Effector CD4-positive, alpha-beta T cell (primary cell): Measurements from ENCODE around the gene ZMYM5.
A peak's percentile ranks its signal among the peaks of the same experiment; 100 is the strongest.
"Not testable (repeated sequence)": the region's sequence is repeated elsewhere in the genome, so short reads cannot be mapped to it uniquely, and the experiment has no call there.

Experiments used
- DNase-seq: peaks from one replicate; pipeline ENCODE4 v3.0.0-alpha.2; 2020

ZMYM5 gene

DNA sequence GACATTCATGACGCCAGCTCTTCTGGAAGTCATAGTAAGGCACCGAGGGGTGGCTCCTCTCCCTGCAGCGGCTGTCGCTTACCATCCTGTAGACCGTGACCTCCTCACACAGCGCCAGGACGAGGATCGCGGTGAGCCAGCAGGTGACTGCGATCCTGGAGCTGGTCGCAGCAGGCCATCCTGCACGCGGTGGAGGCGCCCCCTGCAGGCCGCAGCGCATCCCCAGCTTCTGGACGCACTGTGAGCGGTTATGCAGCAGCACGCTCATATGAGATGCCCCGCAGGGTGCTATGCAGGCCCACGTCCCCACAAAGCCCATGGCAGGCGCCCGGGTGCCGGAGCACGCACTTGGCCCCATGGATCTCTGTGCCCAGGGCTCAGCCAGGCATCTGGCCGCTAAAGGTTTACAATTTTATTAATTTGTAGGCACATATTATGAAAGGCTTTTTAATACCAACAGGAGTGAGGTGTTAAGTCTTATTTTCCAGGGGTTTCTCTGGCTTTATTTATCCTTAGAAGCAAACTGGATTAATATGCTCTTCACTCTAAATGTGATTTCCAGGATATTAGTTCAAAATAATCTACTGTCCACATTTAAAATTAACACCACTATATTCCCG lies 45.1 kb downstream of the ZMYM5 start:
- DNase-seq = peak; percentile 4

DNA sequence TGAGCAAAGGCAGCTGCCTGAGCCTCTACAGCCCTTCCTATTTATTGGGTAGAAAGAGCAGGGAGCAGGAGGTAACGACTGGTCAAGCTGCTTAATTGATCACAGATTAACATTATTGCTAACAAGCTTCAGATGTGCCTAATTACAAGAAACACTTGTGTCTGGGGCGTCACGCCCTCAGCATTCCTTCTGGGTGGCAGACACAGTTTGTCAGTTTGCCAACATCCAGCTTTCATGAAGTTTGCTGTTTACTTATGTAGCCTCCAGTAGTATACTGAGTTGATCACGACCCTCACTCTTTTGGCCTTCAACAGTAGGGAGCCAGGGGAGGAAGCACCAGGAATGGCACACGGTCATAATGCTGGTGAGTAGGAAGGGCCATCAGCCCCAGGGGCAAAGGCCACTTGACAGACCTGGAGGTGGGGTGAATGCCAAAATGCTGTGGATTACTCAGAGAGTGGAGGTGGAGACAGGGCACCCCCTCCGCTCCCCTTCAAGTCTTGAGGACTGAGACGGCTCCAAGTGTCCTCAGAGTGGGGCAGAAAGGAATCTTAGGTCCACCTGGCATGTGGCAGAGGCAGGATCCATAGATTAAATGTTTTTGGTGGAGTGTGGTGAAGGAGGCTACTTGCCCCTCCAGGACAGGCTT lies 45.8 kb downstream of the ZMYM5 start:
- DNase-seq = no peak

DNA sequence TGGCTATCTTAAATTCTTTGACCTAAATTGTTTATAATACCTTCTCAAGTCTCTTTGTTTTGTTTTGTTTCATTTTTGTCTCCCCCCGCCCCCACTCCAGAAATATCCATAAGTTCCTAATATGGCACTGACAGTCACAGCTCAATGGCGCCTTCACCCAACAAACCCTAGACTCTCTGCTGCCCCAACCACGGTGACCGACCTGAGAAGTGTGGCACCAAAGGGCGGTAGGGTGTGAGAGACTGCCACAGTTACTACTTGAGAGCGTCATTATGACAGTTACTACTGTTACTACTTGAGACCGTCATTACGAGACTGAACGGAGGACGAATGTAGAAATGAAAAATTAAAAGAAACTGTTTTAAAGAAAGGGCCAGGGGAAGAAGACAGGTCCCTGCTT lies 46.3 kb downstream of the ZMYM5 start:
- no peak for DNase-seq

DNA sequence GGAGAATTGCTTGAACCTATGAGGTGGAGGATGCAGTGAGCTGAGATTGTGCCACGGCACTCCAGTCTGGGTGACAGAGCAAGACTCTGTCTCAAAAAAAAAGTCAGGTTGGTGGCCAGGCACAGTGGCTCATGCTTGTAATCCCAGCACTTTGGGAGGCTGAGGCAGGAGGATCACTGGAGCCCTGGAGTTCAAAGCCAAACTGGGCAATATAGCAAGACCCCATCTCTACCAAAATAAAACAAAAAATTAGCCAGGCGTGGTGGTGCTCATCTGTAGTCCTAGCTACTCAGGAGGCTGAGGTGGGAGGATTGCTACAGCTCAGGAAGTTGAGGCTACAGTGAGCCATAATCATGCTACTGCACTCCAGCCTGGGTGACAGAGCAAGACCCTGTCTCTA lies 47.6 kb downstream of the ZMYM5 start:
- not testable (repeated sequence) for DNase-seq

DNA sequence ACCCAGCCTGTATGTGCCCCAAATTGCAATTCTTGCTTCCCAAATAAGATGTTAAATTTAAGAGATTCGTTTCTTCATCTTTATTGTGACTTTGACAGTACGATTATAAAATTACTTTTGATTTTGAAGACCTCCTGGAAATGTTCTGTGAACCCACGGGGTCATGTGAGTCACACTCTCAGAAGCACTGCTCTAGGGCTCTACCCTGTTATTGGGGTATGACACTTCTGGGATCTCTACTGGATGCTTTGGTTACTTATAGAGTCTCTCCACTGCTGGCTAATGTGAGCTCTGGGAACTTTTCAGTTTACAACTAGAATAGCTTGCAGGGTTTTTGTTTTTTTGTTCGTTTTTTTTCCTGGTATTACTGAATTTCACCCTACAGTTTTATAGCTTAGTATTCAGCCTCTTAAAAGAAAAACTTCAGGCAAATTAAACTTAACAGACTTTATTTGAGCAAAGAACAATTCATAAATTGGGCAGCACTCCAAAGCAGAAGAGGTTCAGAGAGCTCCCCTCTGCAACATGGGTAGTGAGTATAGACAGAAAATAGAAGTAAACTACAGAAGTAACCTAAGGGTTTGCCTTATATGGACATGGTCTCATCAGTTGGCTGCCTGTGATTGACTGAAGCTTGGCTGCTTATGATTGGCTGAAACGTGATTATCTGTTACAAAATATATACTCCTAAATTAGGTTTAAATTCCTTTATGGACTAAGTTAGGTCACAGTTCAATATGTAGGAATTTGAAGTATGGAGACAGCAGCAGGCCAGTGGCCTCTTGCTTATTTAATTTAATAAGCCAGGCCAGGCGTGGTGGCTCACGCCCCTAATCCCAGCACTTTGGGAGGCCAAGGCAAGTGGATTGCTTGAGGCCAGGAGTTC lies 52.2 kb downstream of the ZMYM5 start:
- no peak for DNase-seq

DNA sequence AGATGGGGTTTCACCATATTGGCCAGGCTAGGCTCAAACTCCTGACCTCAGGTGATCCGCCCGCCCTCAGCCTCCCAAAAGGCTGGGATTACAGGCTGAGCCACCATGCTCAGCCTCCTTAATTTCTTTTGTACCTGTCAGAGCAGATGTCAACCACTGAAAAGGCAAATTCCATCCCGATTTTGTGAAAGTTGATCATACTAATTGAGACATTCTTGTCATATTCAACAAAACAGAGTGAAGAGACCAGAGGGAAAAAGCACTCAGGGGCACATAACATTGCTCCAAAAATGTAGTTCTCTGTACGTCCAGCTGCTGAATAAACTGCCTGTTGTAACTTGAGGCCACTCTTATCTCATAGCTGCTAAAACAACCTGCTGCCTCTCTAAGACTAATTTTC lies 53.3 kb downstream of the ZMYM5 start:
- DNase-seq = no peak

DNA sequence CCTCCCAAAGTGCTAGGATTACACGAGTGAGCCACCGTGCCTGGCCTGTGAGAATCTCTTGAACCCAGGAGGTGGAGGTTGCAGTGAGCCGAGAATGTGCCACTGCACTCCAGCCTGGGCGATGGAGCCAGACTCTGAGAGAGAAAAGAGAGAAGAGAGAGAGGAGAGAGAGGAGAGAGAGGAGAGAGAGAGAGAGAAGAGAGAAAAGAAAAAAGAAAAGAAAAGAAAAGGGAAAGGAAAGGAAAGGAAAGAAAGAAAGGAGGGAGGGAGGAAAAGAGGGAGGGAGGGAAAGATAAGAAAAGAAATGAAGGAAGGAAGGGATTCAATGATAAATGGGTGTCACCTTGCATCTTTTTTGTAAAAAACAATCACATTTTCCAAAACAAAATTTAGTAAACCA lies 57.7 kb downstream of the ZMYM5 start:
- no peak for DNase-seq

DNA sequence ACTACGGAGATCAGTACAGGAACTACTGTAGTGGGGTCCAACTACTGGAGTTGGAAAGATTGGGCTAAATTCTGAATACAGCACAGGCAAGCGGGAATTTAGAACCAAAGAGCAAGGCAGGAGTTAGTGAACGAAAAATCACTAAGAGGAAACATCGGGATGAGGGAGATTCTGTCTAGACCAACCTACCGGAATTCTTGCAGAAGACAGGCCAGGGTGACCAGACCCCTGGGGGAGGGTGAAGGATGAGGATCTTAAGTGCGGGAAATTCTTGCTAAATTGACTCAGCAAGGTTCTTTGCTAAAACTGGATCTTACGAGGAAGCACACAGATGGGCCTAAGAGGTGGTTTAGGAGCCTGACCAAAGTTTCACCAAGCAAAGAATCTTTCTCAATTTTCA lies 67.5 kb downstream of the ZMYM5 start:
- no peak for DNase-seq

DNA sequence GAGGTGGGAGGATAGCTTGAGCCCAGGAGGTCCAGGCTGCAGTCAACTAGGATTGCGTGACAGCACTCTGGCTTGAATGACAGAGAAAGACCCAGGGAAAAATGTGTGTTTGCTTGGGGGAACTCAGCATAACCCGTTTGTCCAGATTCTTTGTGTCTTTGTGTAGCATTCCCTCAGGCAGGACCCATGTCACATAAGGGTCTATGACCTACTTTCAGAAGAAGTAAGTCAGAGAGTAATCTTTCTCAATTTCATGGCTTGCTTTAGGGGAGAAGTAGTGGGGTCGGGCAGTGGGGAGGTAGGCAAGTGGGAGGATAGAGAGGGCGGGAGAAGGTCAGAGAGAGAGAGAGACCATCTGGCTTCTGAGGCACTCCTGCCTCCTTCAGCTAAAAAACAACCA lies 68.8 kb downstream of the ZMYM5 start:
- DNase-seq = no peak

DNA sequence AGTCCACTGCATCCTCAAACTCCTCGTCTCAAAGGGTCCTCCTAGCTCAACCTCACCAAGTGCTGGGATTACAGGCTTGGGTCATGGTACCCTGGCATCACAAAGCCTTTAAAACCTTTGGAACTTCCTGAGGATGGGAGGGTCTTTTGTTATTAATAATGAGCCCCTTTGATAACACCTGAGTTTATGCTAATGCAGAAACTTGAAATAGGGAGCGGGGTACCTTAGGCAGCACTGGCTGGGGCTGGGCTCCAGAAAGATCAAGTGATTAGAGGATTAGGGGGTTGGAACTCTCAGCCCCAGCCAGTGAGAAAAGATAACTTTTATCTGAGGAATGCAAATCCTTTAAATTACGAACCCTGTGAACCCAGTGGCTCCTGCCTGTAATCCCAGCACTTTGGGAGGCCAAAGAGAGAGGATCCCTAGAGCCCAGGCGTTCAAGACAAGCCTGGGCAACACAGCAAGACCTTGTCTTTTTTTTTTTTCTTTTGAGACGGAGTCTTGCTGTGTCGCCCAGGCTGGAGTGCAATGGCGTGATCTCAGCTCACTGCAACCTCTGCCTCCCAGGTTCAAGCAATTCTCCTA lies 71.4 kb downstream of the ZMYM5 start:
- no peak for DNase-seq

DNA sequence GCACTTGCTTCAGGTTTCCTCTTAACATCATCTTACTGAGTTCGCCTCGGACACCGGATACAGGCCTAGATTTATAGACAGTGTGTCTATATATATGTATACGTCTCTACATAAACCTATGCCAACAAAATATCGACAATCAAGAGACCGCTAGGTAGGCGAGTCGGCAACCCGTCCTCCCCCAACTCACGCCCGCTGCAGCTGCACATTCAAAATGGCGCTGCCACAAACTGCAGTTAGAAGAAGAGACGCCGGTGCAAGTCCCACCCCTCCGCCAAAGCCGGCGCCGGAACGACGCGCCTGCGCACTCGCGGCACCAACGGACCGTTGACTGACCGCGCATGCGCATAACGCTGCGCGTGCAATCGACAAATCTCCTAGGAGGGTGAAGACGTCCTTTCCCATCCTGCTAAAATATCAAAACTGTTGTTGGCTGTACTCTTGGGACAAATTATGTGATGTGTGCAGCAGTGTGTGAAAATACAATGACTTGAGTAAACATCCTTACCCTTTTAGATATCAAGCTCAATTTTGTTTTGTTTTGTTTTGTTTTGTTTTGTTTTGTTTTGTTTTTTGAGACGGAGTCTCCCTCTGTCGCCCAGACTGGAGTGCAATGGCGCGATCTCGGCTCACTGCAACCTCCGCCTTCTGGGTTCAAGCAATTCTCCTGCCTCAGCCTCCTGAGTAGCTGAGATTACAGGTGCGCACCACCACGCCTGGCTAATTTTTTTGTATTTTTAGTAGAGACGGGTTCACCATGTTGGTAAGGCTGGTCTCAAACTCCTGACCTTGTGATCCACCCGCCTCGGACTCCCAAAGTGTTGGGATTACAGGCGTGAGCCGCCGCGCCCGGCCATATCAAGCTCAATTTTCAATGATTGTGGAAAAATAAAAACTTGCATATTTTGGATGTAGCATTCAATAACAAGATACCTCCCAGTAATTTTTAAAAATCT lies 80.4 kb downstream of the ZMYM5 start, which contains the start of gene PSPC1:
Gene PSPC1, minus strand, starts transcription at position 219 of the 956 bp plus-strand sequence. Its CDS starts 188 bp downstream, at position 31.
- peak; percentile 92 for DNase-seq

DNA sequence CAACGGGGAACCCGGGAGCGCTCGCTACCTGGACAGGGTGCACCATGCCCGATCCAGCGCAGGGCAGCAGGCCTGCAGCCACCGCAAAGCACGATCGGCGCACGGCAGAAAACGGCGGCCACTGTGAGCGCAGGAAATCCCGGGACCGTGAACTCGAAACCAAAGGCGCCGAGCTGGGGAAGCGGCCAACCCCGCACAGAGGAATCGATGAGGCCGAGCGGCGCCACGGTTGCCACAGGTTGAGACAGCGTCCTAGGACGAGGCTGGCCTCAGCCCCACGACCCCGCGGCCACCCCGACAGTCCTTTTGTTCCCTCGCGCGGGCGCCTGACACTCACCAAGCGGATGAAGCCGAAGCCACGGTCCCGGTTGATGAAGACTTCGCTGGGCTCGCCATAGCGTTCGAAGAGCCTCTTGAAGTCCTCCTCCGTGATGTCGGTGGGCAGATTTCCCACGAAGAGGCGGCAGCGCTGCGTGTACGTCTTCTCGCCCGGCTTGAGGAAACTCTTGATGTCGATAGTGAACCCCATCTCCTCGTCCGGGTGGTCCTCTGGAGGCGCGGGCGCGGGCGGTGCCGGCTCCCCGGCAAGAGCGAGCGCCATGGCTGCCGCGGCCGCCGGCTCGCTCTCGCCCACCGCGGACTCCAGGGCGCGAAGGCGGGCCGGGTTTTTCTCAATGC lies 81.3 kb downstream of the ZMYM5 start:
- peak; percentile 41 for DNase-seq

DNA sequence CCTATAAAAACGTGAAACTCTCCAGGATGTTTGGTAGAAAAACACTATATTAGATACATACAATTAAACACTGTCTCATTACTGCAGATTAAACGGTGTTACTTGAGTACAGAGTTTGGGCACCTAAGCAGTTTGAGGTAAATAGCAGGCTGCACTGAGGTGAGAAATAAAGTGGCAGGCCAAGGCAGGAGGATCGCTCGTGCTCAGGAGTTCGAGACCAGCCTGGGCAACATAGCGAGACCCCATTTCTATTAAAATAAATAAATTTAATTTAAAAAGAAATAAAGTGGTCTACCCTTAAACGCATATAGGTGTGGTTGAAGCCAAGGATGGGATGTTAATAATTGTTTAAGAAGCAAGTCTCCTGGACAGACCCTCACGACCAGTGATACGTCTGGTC lies 81.9 kb downstream of the ZMYM5 start:
- no peak for DNase-seq

DNA sequence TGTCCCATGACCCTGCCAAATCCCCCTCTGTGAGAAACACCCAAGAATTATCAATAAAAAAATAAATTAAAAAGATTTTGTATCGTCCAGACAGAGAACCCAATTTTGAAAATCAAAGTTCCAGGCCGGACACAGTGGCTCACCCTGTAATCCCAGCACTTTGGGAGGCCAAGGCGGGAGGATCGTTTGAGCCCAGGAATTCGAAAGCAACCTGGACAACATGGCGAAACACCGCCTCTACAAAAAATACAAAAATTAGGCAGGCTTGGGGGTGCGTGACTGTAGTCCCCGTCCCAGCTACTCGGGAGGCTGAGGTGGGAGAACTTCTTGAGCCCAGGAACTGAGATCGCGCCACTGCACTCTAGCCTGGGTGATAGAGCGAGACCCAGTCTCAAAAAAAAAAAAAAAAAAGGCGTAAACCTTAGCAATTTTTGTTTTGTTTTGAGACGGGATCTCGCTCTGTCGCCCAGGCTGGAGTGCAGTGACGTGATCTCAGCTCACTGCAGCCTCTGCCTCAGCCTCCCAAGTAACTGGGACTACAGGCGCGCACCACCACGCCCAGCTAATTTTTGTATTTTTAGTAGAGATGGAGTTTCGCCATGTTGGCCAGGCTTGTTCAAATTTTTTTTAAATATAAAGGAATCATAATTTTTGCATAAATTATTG lies 82.6 kb downstream of the ZMYM5 start:
- DNase-seq = not testable (repeated sequence)
